Measurements from ENCODE around the gene ABTB2. TPM values are rescaled to one million over a fixed set of nuclear protein-coding genes. Genes with fewer than 3 reads are reported as not detected.

The ABTB2 gene
- total and polyA plus RNA-seq, 2 of the 8 experiments (the other 6 are each of a cell fraction or from before 2014, with no cell fraction given), result 7.7 to 10.2 TPM

DNA sequence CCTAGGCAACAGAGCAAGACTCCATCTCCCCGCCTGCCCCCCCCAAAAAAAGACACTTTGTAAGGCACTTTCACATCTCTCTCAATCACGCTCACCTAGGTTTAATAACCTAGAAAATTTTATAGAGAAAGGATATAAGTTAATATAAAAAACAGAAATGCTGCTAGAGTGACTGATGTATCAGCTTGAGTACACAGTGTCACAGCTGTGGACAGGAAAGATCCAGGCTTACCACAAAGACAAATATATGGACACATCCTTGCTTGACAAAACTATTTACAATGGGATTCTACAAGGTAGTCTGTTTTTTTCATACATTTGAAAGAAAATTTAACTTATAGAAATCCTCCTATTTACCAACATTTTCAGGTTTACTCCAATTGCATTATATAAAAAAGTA is 96.7 kb downstream of the ABTB2 start:
- H3K9me3 ChIP-seq (ENCODE audit: insufficient read depth in 2 of 2, low read depth in 1 of 2, low read length in 1 of 2), result no peaks in the 10 kb centered on the region
- H2AFZ ChIP-seq (ENCODE audit: low read length), result no peak overlapping the region
- H3K4me2 ChIP-seq (ENCODE audit: insufficient read depth in 1 of 2, low read depth in 2 of 2, low read length in 2 of 2), result no peak overlapping the region
- TF ChIP-seq KDM4A (IDR thresholded peaks at IDR 0.05; ENCODE audit: low read depth, low read length, severe bottlenecking) (no peak), SAP30 (IDR thresholded peaks at IDR 0.05; ENCODE audit: insufficient read depth, insufficient replicate concordance, low read length) (no peak), POLR2A (IDR thresholded peaks at IDR 0.05; ENCODE audit: control extremely low read depth in 1 of 2, low read depth in 2 of 2, low read length in 2 of 2) (no peak), SIN3A (conservative IDR thresholded peaks at IDR 0.05 in 1 of 2, IDR thresholded peaks at IDR 0.05 in 1 of 2; ENCODE audit: low read depth in 1 of 2, low read length in 2 of 2) (no peak), CTBP2 (IDR thresholded peaks at IDR 0.05; ENCODE audit: borderline replicate concordance, insufficient read depth, insufficient read length, low read length) (no peak), EGR1 (IDR thresholded peaks at IDR 0.05; ENCODE audit: borderline replicate concordance, low read depth, low read length) (no peak), CHD1 (IDR thresholded peaks at IDR 0.05; ENCODE audit: low read depth, low read length) (no peak)
- TF ChIP-seq, protein P1, sequence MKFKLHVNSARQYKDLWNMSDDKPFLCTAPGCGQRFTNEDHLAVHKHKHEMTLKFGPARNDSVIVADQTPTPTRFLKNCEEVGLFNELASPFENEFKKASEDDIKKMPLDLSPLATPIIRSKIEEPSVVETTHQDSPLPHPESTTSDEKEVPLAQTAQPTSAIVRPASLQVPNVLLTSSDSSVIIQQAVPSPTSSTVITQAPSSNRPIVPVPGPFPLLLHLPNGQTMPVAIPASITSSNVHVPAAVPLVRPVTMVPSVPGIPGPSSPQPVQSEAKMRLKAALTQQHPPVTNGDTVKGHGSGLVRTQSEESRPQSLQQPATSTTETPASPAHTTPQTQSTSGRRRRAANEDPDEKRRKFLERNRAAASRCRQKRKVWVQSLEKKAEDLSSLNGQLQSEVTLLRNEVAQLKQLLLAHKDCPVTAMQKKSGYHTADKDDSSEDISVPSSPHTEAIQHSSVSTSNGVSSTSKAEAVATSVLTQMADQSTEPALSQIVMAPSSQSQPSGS (IDR thresholded peaks at IDR 0.05; ENCODE audit: low read length), result no peak
- H4K8ac ChIP-seq (ENCODE audit: extremely low read depth, insufficient read depth, low read length), result no peak overlapping the region
- no peaks in the 10 kb centered on the region for H3K79me2 ChIP-seq (ENCODE audit: control insufficient read depth in 1 of 2, insufficient read depth in 2 of 2, low read length in 2 of 2)
- ChIA-PET CTCF (ENCODE audit: partially characterized antibody) (interaction anchor here (1.7 to 7.1 kb wide), 2 partner anchors 10 to 87 kb away, joined by 5 to 36 read pairs; no protein-coding TSS in a partner anchor), POLR2A (ENCODE audit: partially characterized antibody) (no interaction called here)
- H3K56ac ChIP-seq (replicated peaks; ENCODE audit: insufficient read length, low read depth, low read length), result no peak overlapping the region
- no peak for DNase-seq (ENCODE audit: low read depth in 1 of 2, low spot score in 2 of 2)
- H3K9ac ChIP-seq (replicated peaks in 1 of 4; ENCODE audit: extremely low read depth in 1 of 4, low read depth in 3 of 4, low read length in 3 of 4), result no peak overlapping the region
- no peak overlapping the region for H4K5ac ChIP-seq (ENCODE audit: insufficient read length, low read depth, low read length)
- no peaks in the 10 kb centered on the region; the same call in 1 of the 2 replicates for H3K79me1 ChIP-seq (ENCODE audit: low read depth, low read length)
- no peak overlapping the region for H3K4me3 ChIP-seq (ENCODE audit: extremely low read depth in 1 of 4, insufficient read depth in 2 of 4, low read depth in 3 of 4, low read length in 4 of 4)
- no peak overlapping the region for H3K14ac ChIP-seq (ENCODE audit: insufficient read length)
- H3K27ac ChIP-seq (ENCODE audit: low read depth, low read length), result no peak overlapping the region
- no peaks in the 10 kb centered on the region for H3K27me3 ChIP-seq (replicated peaks in 1 of 4; ENCODE audit: control insufficient read depth in 3 of 4, extremely low read depth in 1 of 4, insufficient read depth in 3 of 4, low read length in 3 of 4)
- H2BK15ac ChIP-seq (ENCODE audit: low read length), result no peak overlapping the region
- no peaks in the 10 kb centered on the region; the same call in 1 of the 2 replicates for H3K23me2 ChIP-seq (ENCODE audit: low read depth, low read length)
- no peaks in the 10 kb centered on the region for H3K36me3 ChIP-seq (ENCODE audit: control insufficient read depth in 2 of 4, insufficient read depth in 4 of 4, low read length in 3 of 4)
- 84% methylated on average over 2 of the region's 2 CpGs; no CpG with 5 or more reads in 1 of the 2 experiments for WGBS, 2 experiments (ENCODE audit: extremely low coverage in 1 of 2, insufficient coverage in 1 of 2, insufficient read length in 1 of 2, insufficient replicate concordance in 2 of 2, low coverage in 1 of 2, low lambda C conversion rate in 2 of 2, missing lambda C conversion rate in 1 of 2)
- no peak overlapping the region for H2BK12ac ChIP-seq (ENCODE audit: low read depth, low read length)
- no peak overlapping the region for H2BK5ac ChIP-seq (ENCODE audit: low read depth, low read length)
- no peak for FAIRE-seq
- no peak overlapping the region for H3K23ac ChIP-seq (ENCODE audit: insufficient read length)
- no peak overlapping the region for H2BK120ac ChIP-seq (replicated peaks; ENCODE audit: low read depth, low read length)
- H2AK5ac ChIP-seq (ENCODE audit: low read depth, low read length), result no peak overlapping the region
- H3K18ac ChIP-seq (ENCODE audit: extremely low read depth, low read length), result no peak overlapping the region
- H4K91ac ChIP-seq (replicated peaks; ENCODE audit: insufficient read length, low read length), result no peak overlapping the region
- no peak overlapping the region for H2BK20ac ChIP-seq (ENCODE audit: low read length)
- no peak overlapping the region for H3K4ac ChIP-seq (replicated peaks; ENCODE audit: insufficient read length, low read depth, low read length)
- peaks cover 2 to 3% of the 10 kb centered on the region in 2 experiments for H4K20me1 ChIP-seq (replicated peaks in 1 of 2; ENCODE audit: control insufficient read depth in 1 of 2, insufficient read depth in 2 of 2, low read length in 2 of 2)
- peaks cover 5 to 13% (median 9%) of the 10 kb centered on the region in 4 experiments for H3K4me1 ChIP-seq (replicated peaks in 1 of 4; ENCODE audit: control insufficient read depth in 3 of 4, insufficient read depth in 4 of 4, low read length in 3 of 4)
